ENCODE data around the gene CD81.

CD81 gene

GRCh38 chr11:2393941-2394817 lies 17.1 kb downstream of the CD81 start:
- in situ Hi-C loops (cut with MboI; ENCODE audit: low pct_unique_long_range_greater_than_20kb, low sequenced_read_pairs, unreplicated experiment) = no loop called here
- no peak for DNase-seq (ENCODE audit: low spot score)
- TF ChIP-seq CTCF (IDR thresholded peaks at IDR 0.05; ENCODE audit: extremely low read depth, insufficient read depth, missing control alignments) = no peak

GRCh38 chr11:2394818-2395105 lies 17.7 kb downstream of the CD81 start:
- DNase-seq (ENCODE audit: low spot score) = no peak
- in situ Hi-C loops (cut with MboI; ENCODE audit: low pct_unique_long_range_greater_than_20kb, low sequenced_read_pairs, unreplicated experiment) = no loop called here
- TF ChIP-seq CTCF (IDR thresholded peaks at IDR 0.05; ENCODE audit: extremely low read depth, insufficient read depth, missing control alignments) = no peak

GRCh38 chr11:2395211-2395730 lies 18.2 kb downstream of the CD81 start:
- no peak for TF ChIP-seq CTCF (IDR thresholded peaks at IDR 0.05; ENCODE audit: extremely low read depth, insufficient read depth, missing control alignments)
- DNase-seq (ENCODE audit: low spot score) = no peak
- in situ Hi-C loops (cut with MboI; ENCODE audit: low pct_unique_long_range_greater_than_20kb, low sequenced_read_pairs, unreplicated experiment) = no loop called here

GRCh38 chr11:2395856-2396255 lies 18.7 kb downstream of the CD81 start:
- no peak for DNase-seq (ENCODE audit: low spot score)
- TF ChIP-seq CTCF (IDR thresholded peaks at IDR 0.05; ENCODE audit: extremely low read depth, insufficient read depth, missing control alignments) = no peak
- in situ Hi-C loops (cut with MboI; ENCODE audit: low pct_unique_long_range_greater_than_20kb, low sequenced_read_pairs, unreplicated experiment) = no loop called here

GRCh38 chr11:2396471-2396870 lies 19.4 kb downstream of the CD81 start:
- TF ChIP-seq CTCF (IDR thresholded peaks at IDR 0.05; ENCODE audit: extremely low read depth, insufficient read depth, missing control alignments) = no peak
- in situ Hi-C loops (cut with MboI; ENCODE audit: low pct_unique_long_range_greater_than_20kb, low sequenced_read_pairs, unreplicated experiment) = no loop called here

GRCh38 chr11:2397005-2397404 lies 19.9 kb downstream of the CD81 start:
- DNase-seq (ENCODE audit: low spot score) = no peak
- no peak for TF ChIP-seq CTCF (IDR thresholded peaks at IDR 0.05; ENCODE audit: extremely low read depth, insufficient read depth, missing control alignments)
- in situ Hi-C loops (cut with MboI; ENCODE audit: low pct_unique_long_range_greater_than_20kb, low sequenced_read_pairs, unreplicated experiment) = no loop called here

More at GRCh38 chr11:2396471-2396870, 19.4 kb downstream of the CD81 start:
- DNase-seq (ENCODE audit: low spot score) = no peak
